PC-3 (cell line): Measurements from ENCODE around the gene FOXP1. TPM values are rescaled to one million over a fixed set of nuclear protein-coding genes. Genes with fewer than 3 reads are reported as not detected.
A peak's percentile ranks its signal among the peaks of the same experiment; 100 is the strongest.

ENCODE experiments used
- ATAC-seq: fragments of 200-7000 bp; cut with Tn5 transposase; 2 replicates; pipeline ENCODE4 v1.9.1; 2020; ENCODE audit warnings: mild to moderate bottlenecking, moderate library complexity
- BruUV-seq: library from RNA; stranded (reverse); fragments of 400-500 nt; replicated peaks from 2 replicates; lab custom pipeline; 2021; lab: Mats Ljungman, UMichigan
- CTCF ChIA-PET: fragments of 300-600 bp; sonication (Branson Sonifier 250); formaldehyde crosslinking; loops from one replicate; lab custom pipeline; 2022; ENCODE audit warnings: antibody characterized with exemption; lab: Charles Lee
- POLR2A ChIA-PET: fragments of 300-600 bp; sonication (Branson Sonifier 250); formaldehyde crosslinking; loops from one replicate; lab custom pipeline; 2022; ENCODE audit warnings: antibody characterized with exemption; ENCODE audit not compliant: unreplicated experiment; lab: Charles Lee
- DNase-seq: peaks from one replicate; pipeline ENCODE4 v3.0.0-alpha.2; 2015
- H2AFZ ChIP-seq: fragments of 300-600 bp; sonication (generic); 2 replicates; pipeline ENCODE4 v1.6.0; 2016; ENCODE audit warnings: antibody characterized with exemption, low read length
- H3F3A ChIP-seq: fragments of 300-600 bp; sonication (generic); one replicate; pipeline ENCODE4 v1.6.0; 2017; ENCODE audit warnings: antibody characterized with exemption, low read length, control low read depth, mild to moderate bottlenecking; ENCODE audit not compliant: unreplicated experiment
- H3K27ac ChIP-seq: fragments of 300-600 bp; sonication (generic); 2 replicates; pipeline ENCODE4 v1.5.1; 2016; ENCODE audit warnings: mild to moderate bottlenecking, low read length
- H3K27me3 ChIP-seq: fragments of 300-600 bp; sonication (generic); 2 replicates; pipeline ENCODE4 v1.6.1; 2016; ENCODE audit warnings: low read length, mixed read lengths
- H3K36me3 ChIP-seq: fragments of 300-600 bp; sonication (generic); 2 replicates; pipeline ENCODE4 v1.6.1; 2016; ENCODE audit warnings: low read depth, mixed run types, low read length, mixed read lengths
- H3K4me1 ChIP-seq: fragments of 300-600 bp; sonication (generic); 2 replicates; pipeline ENCODE4 v1.5.1; 2016; ENCODE audit warnings: low read length; ENCODE audit not compliant: insufficient read depth
- H3K4me2 ChIP-seq: fragments of 300-600 bp; sonication (generic); 2 replicates; pipeline ENCODE4 v1.6.0; 2016; ENCODE audit warnings: low read length
- H3K4me3 ChIP-seq: fragments of 300-600 bp; sonication (generic); 2 replicates; pipeline ENCODE4 v1.5.1; 2016; ENCODE audit warnings: mild to moderate bottlenecking, low read length, mixed read lengths
- H3K79me2 ChIP-seq: fragments of 300-600 bp; sonication (generic); 2 replicates; pipeline ENCODE4 v1.6.1; 2017; ENCODE audit warnings: low read length, mixed read lengths
- H3K9ac ChIP-seq: fragments of 300-600 bp; sonication (generic); 2 replicates; pipeline ENCODE4 v1.6.0; 2016; ENCODE audit warnings: mild to moderate bottlenecking, low read length
- H3K9me2 ChIP-seq: fragments of 300-600 bp; sonication (generic); replicated peaks from 2 replicates; pipeline ENCODE4 v1.6.1; 2016; ENCODE audit warnings: mixed run types, low read length, mixed read lengths
- H3K9me3 ChIP-seq: fragments of 300-600 bp; sonication (generic); 2 replicates; pipeline ENCODE4 v1.6.1; 2016; ENCODE audit warnings: low read length, mixed read lengths
- H4K20me1 ChIP-seq: fragments of 300-600 bp; sonication (generic); 2 replicates; pipeline ENCODE4 v1.6.1; 2016; ENCODE audit warnings: low read length, mixed read lengths
- EZH2 ChIP-seq: fragments of 300-600 bp; sonication (generic); IDR thresholded peaks from one replicate; pipeline ENCODE4 v1.6.1; 2017; ENCODE audit warnings: antibody characterized with exemption, mild to moderate bottlenecking, low read length; ENCODE audit not compliant: unreplicated experiment
- EZH2phosphoT487 ChIP-seq: fragments of 300-600 bp; sonication (generic); IDR thresholded peaks from 2 replicates; pipeline ENCODE4 v1.6.1; 2018; ENCODE audit warnings: mild to moderate bottlenecking, antibody characterized with exemption, low read length, borderline replicate concordance
- intact Hi-C: fragments of 100-400 bp; cut with micrococcal nuclease; formaldehyde crosslinking; loops from 2 replicates; pipeline ENCODE4 v1.9.0; 2023
- total RNA-seq: library from RNA; depleted of rRNA; stranded (reverse); fragments of >200 nt; gene quantifications from 2 replicates; pipeline ENCODE4 v1.2.3, GENCODE V29; 2014
- TF ChIP-seq, protein P1 (sequence below): fragments of 300-600 bp; sonication (generic); conservative IDR thresholded peaks from 2 replicates; pipeline ENCODE4 v1.5.1; 2017; ENCODE audit warnings: antibody characterized with exemption, low read depth, mild to moderate bottlenecking, low read length

Gene FOXP1
- total RNA-seq, 1 experiment from 2014 or later, result 35.3 TPM

DNA sequence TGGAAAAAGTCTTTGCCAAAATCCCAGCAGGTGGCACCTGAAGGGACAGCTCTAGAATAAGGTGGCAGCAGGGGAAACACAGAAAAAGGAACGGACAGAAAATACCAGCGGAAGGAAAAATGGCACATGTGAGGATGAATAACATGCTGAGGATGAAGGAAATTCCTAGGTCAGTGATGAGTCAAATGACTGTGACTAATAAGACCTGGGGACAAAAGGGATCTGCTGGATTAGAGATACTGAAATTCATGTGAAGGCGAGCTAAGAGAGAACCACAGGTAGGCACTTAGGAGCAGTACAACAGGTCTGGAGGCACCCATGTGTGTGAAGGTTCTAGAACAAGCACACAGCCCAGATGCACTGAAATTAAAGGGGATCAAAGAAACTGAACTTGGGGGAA is 482.5 kb downstream of the FOXP1 start:
- peak overlapping the region; percentile 59 for H3K4me2 ChIP-seq
- H3K27ac ChIP-seq, result peak overlapping the region; percentile 74
- no peaks in the 10 kb centered on the region for H3K79me2 ChIP-seq
- no peaks in the 10 kb centered on the region for H3K27me3 ChIP-seq
- peaks cover 5% of the 10 kb centered on the region for H3F3A ChIP-seq
- POLR2A ChIA-PET, result no interaction called here
- H4K20me1 ChIP-seq, result no peaks in the 10 kb centered on the region
- H3K9ac ChIP-seq, result peak overlapping the region; percentile 20
- intact Hi-C loops, result loop anchor here (5.0 to 10.0 kb wide), 3 partner anchors 34 to 484 kb away; partner anchors contain the start of gene FOXP1
- H3K36me3 ChIP-seq, result no peaks in the 10 kb centered on the region
- no peaks in the 10 kb centered on the region for H3K9me3 ChIP-seq
- no TSS peak for BruUV-seq
- H3K4me1 ChIP-seq, result peaks cover 42% of the 10 kb centered on the region
- ATAC-seq, result peak; percentile 44
- H3K9me2 ChIP-seq, result no peaks in the 10 kb centered on the region
- CTCF ChIA-PET, result no interaction called here
- H2AFZ ChIP-seq, result no peak overlapping the region
- no peak overlapping the region for H3K4me3 ChIP-seq
- DNase-seq, result peak; percentile 93
- TF ChIP-seq EZH2 (no peak), EZH2phosphoT487 (no peak)
- TF ChIP-seq, protein P1, sequence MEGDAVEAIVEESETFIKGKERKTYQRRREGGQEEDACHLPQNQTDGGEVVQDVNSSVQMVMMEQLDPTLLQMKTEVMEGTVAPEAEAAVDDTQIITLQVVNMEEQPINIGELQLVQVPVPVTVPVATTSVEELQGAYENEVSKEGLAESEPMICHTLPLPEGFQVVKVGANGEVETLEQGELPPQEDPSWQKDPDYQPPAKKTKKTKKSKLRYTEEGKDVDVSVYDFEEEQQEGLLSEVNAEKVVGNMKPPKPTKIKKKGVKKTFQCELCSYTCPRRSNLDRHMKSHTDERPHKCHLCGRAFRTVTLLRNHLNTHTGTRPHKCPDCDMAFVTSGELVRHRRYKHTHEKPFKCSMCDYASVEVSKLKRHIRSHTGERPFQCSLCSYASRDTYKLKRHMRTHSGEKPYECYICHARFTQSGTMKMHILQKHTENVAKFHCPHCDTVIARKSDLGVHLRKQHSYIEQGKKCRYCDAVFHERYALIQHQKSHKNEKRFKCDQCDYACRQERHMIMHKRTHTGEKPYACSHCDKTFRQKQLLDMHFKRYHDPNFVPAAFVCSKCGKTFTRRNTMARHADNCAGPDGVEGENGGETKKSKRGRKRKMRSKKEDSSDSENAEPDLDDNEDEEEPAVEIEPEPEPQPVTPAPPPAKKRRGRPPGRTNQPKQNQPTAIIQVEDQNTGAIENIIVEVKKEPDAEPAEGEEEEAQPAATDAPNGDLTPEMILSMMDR, result no peak

DNA sequence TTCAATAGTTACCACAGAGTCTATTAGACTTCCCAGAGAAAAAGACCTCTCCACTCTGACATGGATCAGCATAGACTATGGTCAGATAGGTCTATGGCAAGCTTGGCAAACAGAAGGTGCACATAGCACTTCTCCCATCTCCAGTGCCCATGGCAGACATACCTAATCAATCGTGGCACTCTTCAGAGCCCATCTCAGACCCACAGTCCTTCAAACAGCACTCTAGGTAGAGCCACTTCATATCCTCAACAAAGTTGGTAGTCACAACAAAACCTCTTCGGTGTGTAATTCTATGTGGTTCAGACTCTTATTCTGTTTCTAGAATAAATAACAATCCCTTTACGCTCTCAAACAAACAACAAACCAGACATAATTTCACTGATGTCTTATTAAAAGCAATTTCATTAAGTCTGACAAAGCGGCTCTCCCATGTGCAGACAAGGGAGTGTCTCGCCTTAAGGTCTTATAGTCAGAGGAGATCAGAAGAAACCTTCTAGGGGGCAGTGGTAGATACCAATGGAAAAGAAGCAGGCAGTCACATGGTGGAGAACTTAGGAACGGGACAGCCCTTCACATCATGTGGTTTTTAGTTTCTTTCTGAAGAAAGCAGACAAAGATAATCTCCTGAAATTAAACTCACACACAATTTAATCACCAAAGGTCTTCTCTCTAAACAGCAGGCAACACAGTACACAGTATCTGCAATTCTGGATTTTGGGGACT is 483.4 kb downstream of the FOXP1 start:
- no peaks in the 10 kb centered on the region for H3K27me3 ChIP-seq
- POLR2A ChIA-PET, result no interaction called here
- no peaks in the 10 kb centered on the region for H3K9me2 ChIP-seq
- DNase-seq (no peak), ATAC-seq (no peak)
- no peaks in the 10 kb centered on the region for H3K9me3 ChIP-seq
- H3K4me2 ChIP-seq, result no peak overlapping the region
- H3K36me3 ChIP-seq, result no peaks in the 10 kb centered on the region
- H3F3A ChIP-seq, result peaks cover 5% of the 10 kb centered on the region
- CTCF ChIA-PET, result no interaction called here
- H3K27ac ChIP-seq, result peak overlapping the region; percentile 74
- no peak overlapping the region for H3K9ac ChIP-seq
- no peaks in the 10 kb centered on the region for H4K20me1 ChIP-seq
- BruUV-seq, result no TSS peak
- intact Hi-C loops, result loop anchor here (5.0 to 10.0 kb wide), 3 partner anchors 33 to 485 kb away; partner anchors contain the start of gene FOXP1
- TF ChIP-seq, protein P1, result no peak
- TF ChIP-seq EZH2phosphoT487 (no peak), EZH2 (no peak)
- H3K79me2 ChIP-seq, result no peaks in the 10 kb centered on the region
- no peak overlapping the region for H2AFZ ChIP-seq
- peaks cover 42% of the 10 kb centered on the region for H3K4me1 ChIP-seq
- no peak overlapping the region for H3K4me3 ChIP-seq

DNA sequence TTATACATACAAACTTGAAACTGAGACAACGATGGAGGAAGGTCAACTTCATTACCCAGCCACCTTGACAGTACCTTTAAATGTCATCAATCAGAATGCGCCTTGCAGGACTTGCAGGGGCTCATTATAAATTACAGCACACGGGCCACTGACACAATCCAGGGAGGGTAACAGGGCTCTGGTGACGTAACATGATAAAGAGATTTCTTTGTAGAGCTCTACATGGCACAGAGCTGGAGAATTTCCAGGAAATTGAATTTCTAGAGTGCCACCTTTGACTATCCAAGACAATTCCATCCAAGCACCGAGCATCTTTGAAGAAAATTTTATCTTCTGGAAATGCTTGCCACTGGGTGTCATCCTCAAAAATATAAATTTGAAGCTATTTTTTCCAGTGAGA is 486.0 kb downstream of the FOXP1 start:
- no peak overlapping the region for H3K4me2 ChIP-seq
- TF ChIP-seq, protein P1, result no peak
- TF ChIP-seq EZH2phosphoT487 (no peak), EZH2 (no peak)
- H3K79me2 ChIP-seq, result no peaks in the 10 kb centered on the region
- DNase-seq (no peak), ATAC-seq (no peak)
- H3K27me3 ChIP-seq, result no peaks in the 10 kb centered on the region
- H3K36me3 ChIP-seq, result no peaks in the 10 kb centered on the region
- POLR2A ChIA-PET, result no interaction called here
- no peak overlapping the region for H2AFZ ChIP-seq
- H4K20me1 ChIP-seq, result no peaks in the 10 kb centered on the region
- H3K4me1 ChIP-seq, result peaks cover 24% of the 10 kb centered on the region
- H3K9me2 ChIP-seq, result no peaks in the 10 kb centered on the region
- CTCF ChIA-PET, result interaction anchor here (0.6 kb wide), 1 partner anchor 11 kb away, joined by 3 read pairs; no protein-coding TSS in a partner anchor
- H3F3A ChIP-seq, result peaks cover 2% of the 10 kb centered on the region
- intact Hi-C loops, result no loop called here
- H3K9me3 ChIP-seq, result no peaks in the 10 kb centered on the region
- no peak overlapping the region for H3K4me3 ChIP-seq
- no peak overlapping the region for H3K9ac ChIP-seq
- no peak overlapping the region for H3K27ac ChIP-seq
- BruUV-seq, result no TSS peak
